Measurements from ENCODE around the gene PIGN. TPM values are rescaled to one million over a fixed set of nuclear protein-coding genes. Genes with fewer than 3 reads are reported as not detected.

Gene PIGN
- polyA plus RNA-seq, 1 donor from 2014 or later: 8.7 TPM

DNA sequence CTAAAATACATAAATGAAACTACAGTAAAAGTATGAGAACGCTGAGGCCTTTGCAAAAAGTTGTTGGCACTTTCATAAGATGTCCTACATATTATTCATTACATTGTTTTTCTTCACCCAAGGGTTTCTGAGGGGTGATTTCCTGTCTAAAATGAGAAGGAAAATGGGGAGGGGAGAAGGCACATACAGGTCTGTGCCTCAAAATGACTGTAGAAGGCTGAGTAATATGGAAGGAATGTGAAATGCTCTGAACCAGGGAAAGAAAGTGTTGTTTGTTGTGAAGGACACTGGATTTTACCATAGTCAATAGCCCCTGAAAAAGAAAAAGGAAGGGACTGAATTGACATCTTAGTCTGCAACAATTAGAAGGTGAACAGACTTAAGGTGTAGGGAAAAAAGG, 194.6 kb downstream of the PIGN start:
- no peaks in the 10 kb centered on the region for H3K79me2 ChIP-seq (replicated peaks; ENCODE audit: insufficient read depth, low read length)
- H3K4me2 ChIP-seq (ENCODE audit: low read length): no peak overlapping the region
- no peaks in the 10 kb centered on the region for H3K9me2 ChIP-seq (ENCODE audit: insufficient read depth, low read length)
- H3F3A ChIP-seq (ENCODE audit: insufficient read depth, low read length, poor library complexity, severe bottlenecking): no peaks in the 10 kb centered on the region
- no peaks in the 10 kb centered on the region for H4K20me1 ChIP-seq (ENCODE audit: insufficient read depth)
- no peak overlapping the region for H3K4me3 ChIP-seq (ENCODE audit: low read length)
- no peak overlapping the region for H3K27ac ChIP-seq (ENCODE audit: low read length)
- H3K27me3 ChIP-seq (ENCODE audit: insufficient read depth, low read depth, low read length): no peaks in the 10 kb centered on the region
- H2AFZ ChIP-seq (ENCODE audit: low read depth, low read length): no peak overlapping the region
- H3K36me3 ChIP-seq (ENCODE audit: insufficient read depth, low read length): no peaks in the 10 kb centered on the region
- TF ChIP-seq, protein P1, sequence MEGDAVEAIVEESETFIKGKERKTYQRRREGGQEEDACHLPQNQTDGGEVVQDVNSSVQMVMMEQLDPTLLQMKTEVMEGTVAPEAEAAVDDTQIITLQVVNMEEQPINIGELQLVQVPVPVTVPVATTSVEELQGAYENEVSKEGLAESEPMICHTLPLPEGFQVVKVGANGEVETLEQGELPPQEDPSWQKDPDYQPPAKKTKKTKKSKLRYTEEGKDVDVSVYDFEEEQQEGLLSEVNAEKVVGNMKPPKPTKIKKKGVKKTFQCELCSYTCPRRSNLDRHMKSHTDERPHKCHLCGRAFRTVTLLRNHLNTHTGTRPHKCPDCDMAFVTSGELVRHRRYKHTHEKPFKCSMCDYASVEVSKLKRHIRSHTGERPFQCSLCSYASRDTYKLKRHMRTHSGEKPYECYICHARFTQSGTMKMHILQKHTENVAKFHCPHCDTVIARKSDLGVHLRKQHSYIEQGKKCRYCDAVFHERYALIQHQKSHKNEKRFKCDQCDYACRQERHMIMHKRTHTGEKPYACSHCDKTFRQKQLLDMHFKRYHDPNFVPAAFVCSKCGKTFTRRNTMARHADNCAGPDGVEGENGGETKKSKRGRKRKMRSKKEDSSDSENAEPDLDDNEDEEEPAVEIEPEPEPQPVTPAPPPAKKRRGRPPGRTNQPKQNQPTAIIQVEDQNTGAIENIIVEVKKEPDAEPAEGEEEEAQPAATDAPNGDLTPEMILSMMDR (IDR thresholded peaks at IDR 0.05; ENCODE audit: poor library complexity, severe bottlenecking): no peak
- TF ChIP-seq SMC3 (conservative IDR thresholded peaks at IDR 0.05; ENCODE audit: poor library complexity) (no peak), RAD21 (conservative IDR thresholded peaks at IDR 0.05) (no peak), EZH2 (IDR thresholded peaks at IDR 0.05; ENCODE audit: borderline replicate concordance, insufficient read depth, low read length, poor library complexity, severe bottlenecking) (no peak), MXI1 (conservative IDR thresholded peaks at IDR 0.05; ENCODE audit: poor library complexity, severe bottlenecking) (no peak), POLR2AphosphoS5 (IDR thresholded peaks at IDR 0.05) (no peak), EP300 (conservative IDR thresholded peaks at IDR 0.05; ENCODE audit: poor library complexity, severe bottlenecking) (no peak)
- no peak overlapping the region for H3K9ac ChIP-seq (ENCODE audit: low read length)
- H3K9me3 ChIP-seq (ENCODE audit: low read length): no peaks in the 10 kb centered on the region

DNA sequence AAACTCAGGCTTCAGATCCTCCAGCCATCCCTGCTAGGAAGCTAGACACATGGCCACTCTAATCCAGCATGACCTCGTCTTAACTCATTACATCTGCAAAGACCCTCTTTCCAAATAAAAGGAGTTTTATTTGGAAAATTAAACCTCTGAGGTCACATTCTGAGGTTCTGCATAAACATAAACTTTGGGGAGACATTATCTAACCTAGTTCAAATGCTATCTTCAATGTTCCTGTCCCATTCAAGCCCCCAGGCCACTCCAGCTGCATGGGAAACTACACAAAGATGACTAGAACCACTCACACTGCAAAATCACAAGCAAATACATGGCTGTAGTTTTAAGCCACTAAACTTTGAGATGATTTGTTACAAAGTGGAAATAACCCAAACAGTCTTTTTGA, 195.0 kb downstream of the PIGN start:
- H3K9me3 ChIP-seq (ENCODE audit: low read length): no peaks in the 10 kb centered on the region
- H4K20me1 ChIP-seq (ENCODE audit: insufficient read depth): no peaks in the 10 kb centered on the region
- H3K4me2 ChIP-seq (ENCODE audit: low read length): no peak overlapping the region
- H3K36me3 ChIP-seq (ENCODE audit: insufficient read depth, low read length): no peaks in the 10 kb centered on the region
- no peak overlapping the region for H2AFZ ChIP-seq (ENCODE audit: low read depth, low read length)
- no peaks in the 10 kb centered on the region for H3F3A ChIP-seq (ENCODE audit: insufficient read depth, low read length, poor library complexity, severe bottlenecking)
- no peaks in the 10 kb centered on the region for H3K27me3 ChIP-seq (ENCODE audit: insufficient read depth, low read depth, low read length)
- no peaks in the 10 kb centered on the region for H3K79me2 ChIP-seq (replicated peaks; ENCODE audit: insufficient read depth, low read length)
- H3K27ac ChIP-seq (ENCODE audit: low read length): no peak overlapping the region
- no peaks in the 10 kb centered on the region for H3K9me2 ChIP-seq (ENCODE audit: insufficient read depth, low read length)
- TF ChIP-seq TAF1 (IDR thresholded peaks at IDR 0.05; ENCODE audit: low read depth): no peak
- TF ChIP-seq EZH2 (IDR thresholded peaks at IDR 0.05; ENCODE audit: borderline replicate concordance, insufficient read depth, low read length, poor library complexity, severe bottlenecking): no peak
- no peak for TF ChIP-seq EP300 (conservative IDR thresholded peaks at IDR 0.05; ENCODE audit: poor library complexity, severe bottlenecking)
- TF ChIP-seq, protein P1 (IDR thresholded peaks at IDR 0.05; ENCODE audit: poor library complexity, severe bottlenecking): no peak
- TF ChIP-seq MXI1 (conservative IDR thresholded peaks at IDR 0.05; ENCODE audit: poor library complexity, severe bottlenecking): no peak
- TF ChIP-seq SMC3 (conservative IDR thresholded peaks at IDR 0.05; ENCODE audit: poor library complexity): no peak
- TF ChIP-seq, protein P2, sequence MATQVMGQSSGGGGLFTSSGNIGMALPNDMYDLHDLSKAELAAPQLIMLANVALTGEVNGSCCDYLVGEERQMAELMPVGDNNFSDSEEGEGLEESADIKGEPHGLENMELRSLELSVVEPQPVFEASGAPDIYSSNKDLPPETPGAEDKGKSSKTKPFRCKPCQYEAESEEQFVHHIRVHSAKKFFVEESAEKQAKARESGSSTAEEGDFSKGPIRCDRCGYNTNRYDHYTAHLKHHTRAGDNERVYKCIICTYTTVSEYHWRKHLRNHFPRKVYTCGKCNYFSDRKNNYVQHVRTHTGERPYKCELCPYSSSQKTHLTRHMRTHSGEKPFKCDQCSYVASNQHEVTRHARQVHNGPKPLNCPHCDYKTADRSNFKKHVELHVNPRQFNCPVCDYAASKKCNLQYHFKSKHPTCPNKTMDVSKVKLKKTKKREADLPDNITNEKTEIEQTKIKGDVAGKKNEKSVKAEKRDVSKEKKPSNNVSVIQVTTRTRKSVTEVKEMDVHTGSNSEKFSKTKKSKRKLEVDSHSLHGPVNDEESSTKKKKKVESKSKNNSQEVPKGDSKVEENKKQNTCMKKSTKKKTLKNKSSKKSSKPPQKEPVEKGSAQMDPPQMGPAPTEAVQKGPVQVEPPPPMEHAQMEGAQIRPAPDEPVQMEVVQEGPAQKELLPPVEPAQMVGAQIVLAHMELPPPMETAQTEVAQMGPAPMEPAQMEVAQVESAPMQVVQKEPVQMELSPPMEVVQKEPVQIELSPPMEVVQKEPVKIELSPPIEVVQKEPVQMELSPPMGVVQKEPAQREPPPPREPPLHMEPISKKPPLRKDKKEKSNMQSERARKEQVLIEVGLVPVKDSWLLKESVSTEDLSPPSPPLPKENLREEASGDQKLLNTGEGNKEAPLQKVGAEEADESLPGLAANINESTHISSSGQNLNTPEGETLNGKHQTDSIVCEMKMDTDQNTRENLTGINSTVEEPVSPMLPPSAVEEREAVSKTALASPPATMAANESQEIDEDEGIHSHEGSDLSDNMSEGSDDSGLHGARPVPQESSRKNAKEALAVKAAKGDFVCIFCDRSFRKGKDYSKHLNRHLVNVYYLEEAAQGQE (IDR thresholded peaks at IDR 0.05; ENCODE audit: borderline replicate concordance): no peak
- no peak for TF ChIP-seq RAD21 (conservative IDR thresholded peaks at IDR 0.05)
- no peak for TF ChIP-seq POLR2AphosphoS5 (IDR thresholded peaks at IDR 0.05)
- no peak overlapping the region for H3K4me3 ChIP-seq (ENCODE audit: low read length)
- no peak overlapping the region for H3K9ac ChIP-seq (ENCODE audit: low read length)

Data from neural cell (in vitro differentiated cells).